B cell (primary cell): ENCODE results near the gene CHKB.

Source experiments
- EZH2 ChIP-seq: IDR thresholded peaks from 2 replicates; pipeline ENCODE4 v1.6.1; 2012; ENCODE audit warnings: borderline replicate concordance, low read depth, mild to moderate bottlenecking, moderate library complexity, low read length; ENCODE audit not compliant: insufficient read depth, poor library complexity, severe bottlenecking
- TF ChIP-seq, protein P1 (sequence below): fragments of 200-600 bp; IDR thresholded peaks from one replicate; pipeline ENCODE4 v1.8.0; 2022; ENCODE audit warnings: antibody characterized with exemption, mild to moderate bottlenecking

DNA sequence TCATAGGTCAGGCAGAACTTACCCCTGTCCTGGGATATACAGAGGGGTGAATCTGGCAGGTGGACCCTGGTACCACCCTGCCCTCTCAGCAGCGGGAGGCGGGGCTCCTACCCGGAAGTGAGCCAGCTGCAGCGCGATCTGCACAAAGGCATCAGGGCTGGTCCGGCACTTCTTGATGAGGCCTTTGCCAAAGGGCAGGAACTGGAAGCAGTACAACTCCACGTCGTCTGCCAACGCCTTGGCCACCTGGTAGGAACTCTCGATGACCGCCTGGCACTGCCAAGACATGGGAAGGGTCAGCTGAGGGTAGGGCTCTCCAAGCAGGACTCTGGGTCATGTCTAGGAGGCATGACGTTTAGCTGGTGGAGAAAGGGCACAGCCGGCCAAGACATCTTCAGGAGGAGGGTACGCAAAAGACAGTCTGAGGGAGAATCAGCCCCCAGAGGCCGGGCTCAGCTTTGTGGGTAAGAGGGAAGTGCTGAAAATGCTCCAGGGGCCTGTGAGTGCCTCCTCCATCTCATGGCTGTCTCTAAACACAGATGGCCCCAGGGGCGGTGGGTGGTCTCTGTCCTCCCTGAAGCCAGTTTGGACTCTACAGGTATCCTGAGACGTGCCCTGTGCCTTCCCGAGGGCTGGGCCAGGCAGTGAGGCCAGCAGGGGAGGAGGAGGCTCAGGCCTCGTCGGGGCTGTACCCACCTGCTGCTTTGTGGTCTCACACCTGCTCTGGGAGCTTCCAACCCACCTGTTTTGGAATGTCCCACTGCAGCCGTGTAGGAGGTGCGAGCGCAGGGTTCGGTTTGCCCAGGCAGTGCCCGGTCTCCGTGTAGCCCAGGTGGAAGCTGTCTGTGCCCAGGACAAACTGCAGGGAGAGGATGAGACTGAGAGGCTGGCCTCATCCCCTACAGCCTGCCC, 11.1 kb downstream of the CHKB start:
- TF ChIP-seq, protein P1, sequence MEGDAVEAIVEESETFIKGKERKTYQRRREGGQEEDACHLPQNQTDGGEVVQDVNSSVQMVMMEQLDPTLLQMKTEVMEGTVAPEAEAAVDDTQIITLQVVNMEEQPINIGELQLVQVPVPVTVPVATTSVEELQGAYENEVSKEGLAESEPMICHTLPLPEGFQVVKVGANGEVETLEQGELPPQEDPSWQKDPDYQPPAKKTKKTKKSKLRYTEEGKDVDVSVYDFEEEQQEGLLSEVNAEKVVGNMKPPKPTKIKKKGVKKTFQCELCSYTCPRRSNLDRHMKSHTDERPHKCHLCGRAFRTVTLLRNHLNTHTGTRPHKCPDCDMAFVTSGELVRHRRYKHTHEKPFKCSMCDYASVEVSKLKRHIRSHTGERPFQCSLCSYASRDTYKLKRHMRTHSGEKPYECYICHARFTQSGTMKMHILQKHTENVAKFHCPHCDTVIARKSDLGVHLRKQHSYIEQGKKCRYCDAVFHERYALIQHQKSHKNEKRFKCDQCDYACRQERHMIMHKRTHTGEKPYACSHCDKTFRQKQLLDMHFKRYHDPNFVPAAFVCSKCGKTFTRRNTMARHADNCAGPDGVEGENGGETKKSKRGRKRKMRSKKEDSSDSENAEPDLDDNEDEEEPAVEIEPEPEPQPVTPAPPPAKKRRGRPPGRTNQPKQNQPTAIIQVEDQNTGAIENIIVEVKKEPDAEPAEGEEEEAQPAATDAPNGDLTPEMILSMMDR = no peak
- no peak for TF ChIP-seq EZH2
